Effector CD8-positive, alpha-beta T cell (primary cell): ENCODE measurements around the gene FBXW9.
"Not testable (repeated sequence)": the region's sequence is repeated elsewhere in the genome, so short reads cannot be mapped to it uniquely, and the experiment has no call there.

Experiments
- DNase-seq: peaks from one replicate; lab custom pipeline; 2025; lab: John Stamatoyannopoulos, UW

The FBXW9 gene

DNA sequence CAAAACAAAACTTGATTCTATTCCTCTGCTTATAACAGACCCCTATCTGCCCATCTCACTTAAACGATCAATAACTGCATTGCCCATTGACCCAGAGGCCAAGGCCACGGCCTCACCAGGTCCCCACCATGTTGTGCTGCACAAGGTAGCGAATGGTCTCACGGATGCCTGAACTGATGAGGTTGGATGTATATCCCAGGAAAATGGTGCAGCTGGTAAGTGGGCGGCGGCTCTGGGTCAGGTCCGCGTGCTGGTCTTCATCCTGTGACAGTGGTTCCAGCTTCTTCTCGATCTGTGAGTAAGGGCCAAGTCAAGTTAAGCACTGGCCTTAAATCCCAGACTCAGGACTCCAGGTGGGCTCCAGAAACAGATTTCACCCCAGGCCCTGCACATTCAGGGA, 16.4 kb downstream of the FBXW9 start:
- no peak for DNase-seq

- not testable (repeated sequence) for DNase-seq
Measured at GRCh38 chr19:12678039-12678438, 18.4 kb downstream of the FBXW9 start.

DNA sequence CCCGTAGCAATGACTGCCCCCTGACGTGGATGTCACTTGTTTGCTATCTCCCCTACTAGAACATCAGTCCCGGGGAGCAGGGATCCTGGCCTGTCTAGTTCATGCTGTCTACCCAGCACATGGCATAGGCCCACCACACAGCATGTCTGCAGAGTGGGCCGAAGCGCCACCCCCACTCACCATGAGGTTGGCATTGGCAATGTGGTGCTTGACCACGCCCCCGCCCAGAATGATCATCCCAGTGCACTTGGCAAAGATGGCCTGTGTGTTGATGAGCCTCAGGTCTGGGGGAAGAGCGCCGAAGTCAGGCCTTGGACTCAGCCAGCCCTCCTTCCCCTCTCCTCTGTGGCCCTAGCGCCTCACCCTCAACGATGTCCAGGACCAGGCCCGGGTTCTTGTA, 19.5 kb downstream of the FBXW9 start:
- DNase-seq = no peak

DNA sequence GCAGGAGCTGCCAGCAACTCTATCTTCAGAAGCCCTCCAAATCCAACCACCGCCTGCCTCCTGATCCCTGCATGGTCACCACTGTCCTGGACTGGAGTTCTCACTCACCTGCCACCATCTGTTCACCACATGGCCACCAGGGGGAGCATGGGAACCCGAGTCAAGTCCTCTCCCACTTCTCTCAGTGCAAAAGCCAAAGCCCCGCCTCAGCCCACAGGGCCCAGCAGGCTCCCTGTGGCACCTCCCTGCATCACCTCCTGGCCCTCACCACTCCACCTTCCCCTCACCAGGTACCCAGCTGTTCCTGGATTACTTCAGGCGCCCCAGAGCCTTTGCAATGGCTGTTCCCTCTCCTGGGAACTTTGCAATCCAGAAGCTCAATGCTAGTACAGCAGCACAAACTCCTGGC, 20.0 kb downstream of the FBXW9 start:
- DNase-seq = peak; percentile 76

DNA sequence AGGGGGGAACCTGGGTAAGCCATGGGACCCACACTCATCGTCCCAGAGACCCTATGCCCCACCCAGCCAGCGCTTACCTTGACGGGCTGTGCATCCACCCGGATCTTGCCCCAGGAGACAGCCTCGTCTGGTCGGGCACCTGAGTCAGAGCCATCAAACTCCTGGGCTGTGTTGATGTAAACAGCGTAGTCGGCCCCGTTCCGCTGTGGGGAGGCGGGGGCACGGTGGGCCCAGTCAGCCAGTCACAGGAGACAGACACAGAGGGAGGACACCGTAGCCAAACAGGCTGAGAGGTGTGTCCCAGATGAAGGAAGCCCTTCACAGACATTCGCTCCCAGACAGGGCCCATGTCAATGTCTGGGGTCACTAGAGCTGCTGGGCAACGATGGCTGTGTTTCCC, 20.5 kb downstream of the FBXW9 start:
- no peak for DNase-seq

DNA sequence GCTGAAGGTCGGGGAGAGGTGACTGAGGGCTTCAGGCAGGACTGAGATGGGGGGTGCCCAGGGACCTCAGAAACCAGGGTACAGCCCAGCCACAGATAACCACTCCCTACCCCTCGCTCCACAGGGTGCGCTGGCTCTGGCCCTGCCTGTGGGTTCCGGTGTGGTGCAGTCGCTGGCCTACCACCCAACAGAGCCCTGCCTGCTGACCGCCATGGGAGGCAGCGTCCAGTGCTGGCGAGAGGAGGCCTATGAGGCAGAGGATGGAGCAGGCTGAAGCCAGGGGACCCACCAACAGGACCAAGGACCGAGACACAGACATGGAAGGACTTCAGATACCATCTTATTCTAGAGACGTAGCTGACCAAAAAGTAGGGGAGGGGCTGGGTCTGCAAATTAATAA, 21.0 kb downstream of the FBXW9 start:
- DNase-seq = no peak

DNA sequence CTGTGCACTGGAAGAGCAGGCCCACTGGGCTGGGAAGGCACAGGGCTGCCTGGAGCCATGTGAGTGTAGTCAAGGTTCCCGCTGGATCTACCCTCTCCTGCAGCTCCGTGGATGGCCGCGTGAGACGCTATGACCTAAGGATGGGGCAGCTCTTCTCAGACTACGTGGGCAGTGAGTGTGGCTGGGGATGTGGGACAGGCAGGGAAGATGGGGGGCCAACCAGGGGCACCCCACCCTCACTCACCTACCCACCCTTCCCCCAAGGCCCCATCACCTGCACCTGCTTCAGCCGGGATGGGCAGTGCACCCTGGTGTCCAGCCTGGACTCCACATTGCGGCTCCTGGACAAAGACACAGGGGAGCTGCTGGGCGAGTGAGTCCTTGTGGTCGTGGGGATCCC, 23.7 kb downstream of the FBXW9 start:
- no peak for DNase-seq

GRCh38 chr19:12670159-12670928, 26.1 kb downstream of the FBXW9 start:
- no peak for DNase-seq

GRCh38 chr19:12669270-12670158, 26.9 kb downstream of the FBXW9 start:
- peak; percentile 54 for DNase-seq

DNA sequence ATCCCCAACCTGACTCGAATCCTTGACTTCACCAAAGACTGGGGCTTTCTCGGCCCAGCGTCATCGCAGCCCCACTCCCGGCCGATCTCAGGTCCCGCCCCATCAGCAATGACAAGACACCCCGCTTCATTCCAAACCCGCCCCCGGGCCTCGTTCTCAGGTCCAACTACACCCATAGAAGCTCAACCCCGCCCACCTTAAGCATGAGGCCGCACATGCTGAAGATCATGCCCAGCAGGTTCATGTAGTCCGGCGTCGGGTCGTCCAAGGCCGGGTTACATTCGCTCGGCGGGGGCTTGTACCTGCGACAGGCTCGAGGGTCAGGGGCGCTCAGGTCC, 27.5 kb downstream of the FBXW9 start:
- DNase-seq = peak; percentile 74

DNA sequence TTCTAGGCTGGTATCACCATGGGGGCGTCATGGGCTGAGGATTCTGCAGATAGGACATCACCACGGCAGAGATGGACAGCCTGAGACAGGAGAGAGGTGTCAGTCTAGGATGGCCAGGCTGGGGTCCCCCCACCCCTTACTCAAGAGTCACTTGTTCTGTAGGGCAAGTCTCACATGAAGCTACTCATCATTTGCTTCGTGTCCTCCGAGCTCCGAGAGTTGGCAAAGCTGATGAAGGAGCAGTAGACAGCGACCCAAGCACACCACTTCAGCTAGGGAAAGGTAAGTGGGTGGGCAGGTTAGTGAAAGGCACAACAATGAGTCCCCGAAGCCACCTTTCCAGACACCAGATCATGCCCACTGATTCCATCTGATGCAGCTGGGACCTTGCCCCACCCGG, 28.1 kb downstream of the FBXW9 start:
- no peak for DNase-seq

- no peak for DNase-seq
Measured at GRCh38 chr19:12667731-12668302, 28.6 kb downstream of the FBXW9 start.

DNA sequence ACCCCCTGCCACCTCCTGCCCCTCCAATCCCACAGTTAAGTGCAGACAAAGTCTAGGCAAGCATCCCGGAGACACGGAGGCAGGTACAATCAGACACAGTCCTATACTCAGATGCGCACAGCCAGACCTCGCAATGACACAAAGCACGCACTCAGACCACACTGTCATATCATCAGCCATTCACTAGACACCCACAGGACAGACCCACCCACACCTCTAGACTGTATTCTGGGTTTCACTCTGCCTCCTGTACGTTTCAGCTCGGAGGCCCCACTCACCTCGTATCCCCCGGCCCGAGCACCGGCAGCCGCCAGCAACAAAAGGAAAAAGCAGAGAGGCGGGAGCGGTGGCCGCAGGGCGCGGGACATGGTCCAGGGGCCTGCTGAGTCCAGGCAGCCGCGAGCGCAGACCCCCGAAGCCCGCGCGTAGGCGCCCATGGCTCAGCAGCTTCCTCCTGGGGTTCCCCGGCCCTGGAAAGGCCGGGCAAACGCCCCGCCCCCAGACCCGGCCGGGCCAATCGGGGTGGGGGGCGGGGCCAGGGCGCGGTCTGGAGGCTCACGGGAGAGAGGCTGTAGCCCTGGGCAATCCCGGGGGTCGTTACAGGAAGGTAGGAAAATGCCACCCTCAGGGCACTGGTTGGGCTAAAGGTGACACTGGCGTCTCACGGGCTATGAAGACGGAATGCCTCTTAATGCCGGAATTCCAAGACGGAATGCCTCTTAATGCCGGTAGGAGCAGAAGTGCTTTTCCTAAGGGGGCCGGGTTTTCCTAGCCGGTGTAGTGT, 30.0 kb downstream of the FBXW9 start, which contains the start of the genes MAN2B1 and WDR83:
MAN2B1 (minus strand) TSS at position 478 of the 784 bp plus-strand sequence; CDS start at position 437, 41 bp downstream.
WDR83 (plus strand) TSS at position 543 of the 784 bp plus-strand sequence. CDS start 2,984 bp downstream, outside the sequence.
- DNase-seq = peak; percentile 75

DNA sequence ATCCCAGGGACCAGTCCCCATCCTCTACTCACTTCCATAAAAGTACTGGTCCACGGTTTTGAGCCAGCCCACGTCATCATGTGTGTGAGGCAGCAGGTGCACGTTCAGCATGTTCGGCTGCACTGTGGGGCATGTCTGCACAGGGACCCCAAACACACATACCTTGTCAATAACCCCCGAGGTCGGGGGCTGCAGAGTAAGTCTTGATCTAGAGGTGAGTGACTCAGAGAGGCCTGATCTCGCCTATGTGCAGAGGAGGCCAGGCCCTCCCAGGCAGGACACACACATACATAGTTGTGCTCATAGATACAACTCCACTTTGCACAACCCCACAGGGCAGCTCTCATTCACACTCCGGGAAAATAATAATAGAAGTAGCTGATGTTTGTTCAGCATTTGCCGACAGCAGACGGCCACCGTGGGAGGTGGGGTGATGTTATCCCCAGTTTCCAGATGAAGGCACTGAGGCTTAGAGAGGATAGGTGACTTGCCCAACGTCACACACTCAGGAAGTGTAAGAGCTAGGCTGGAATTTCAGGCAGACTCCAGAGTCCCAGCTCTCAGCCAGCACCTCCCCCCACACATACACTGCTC, 30.7 kb downstream of the FBXW9 start:
- no peak for DNase-seq

DNA sequence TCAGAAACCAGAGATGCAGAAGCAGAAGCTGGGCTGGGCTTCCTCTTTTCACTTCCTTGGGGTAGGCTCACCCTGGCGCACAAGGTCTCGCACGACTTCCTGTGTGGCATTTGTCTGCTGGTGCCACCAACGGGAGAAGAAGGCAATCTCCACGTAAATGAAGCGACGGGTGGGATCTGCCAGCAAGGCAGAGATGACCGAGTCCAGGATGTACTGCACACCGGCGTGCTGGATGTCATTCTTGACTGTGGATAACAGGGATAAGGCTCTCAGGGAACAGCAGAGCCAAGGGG, 31.2 kb downstream of the FBXW9 start:
- DNase-seq = peak; percentile 14

DNA sequence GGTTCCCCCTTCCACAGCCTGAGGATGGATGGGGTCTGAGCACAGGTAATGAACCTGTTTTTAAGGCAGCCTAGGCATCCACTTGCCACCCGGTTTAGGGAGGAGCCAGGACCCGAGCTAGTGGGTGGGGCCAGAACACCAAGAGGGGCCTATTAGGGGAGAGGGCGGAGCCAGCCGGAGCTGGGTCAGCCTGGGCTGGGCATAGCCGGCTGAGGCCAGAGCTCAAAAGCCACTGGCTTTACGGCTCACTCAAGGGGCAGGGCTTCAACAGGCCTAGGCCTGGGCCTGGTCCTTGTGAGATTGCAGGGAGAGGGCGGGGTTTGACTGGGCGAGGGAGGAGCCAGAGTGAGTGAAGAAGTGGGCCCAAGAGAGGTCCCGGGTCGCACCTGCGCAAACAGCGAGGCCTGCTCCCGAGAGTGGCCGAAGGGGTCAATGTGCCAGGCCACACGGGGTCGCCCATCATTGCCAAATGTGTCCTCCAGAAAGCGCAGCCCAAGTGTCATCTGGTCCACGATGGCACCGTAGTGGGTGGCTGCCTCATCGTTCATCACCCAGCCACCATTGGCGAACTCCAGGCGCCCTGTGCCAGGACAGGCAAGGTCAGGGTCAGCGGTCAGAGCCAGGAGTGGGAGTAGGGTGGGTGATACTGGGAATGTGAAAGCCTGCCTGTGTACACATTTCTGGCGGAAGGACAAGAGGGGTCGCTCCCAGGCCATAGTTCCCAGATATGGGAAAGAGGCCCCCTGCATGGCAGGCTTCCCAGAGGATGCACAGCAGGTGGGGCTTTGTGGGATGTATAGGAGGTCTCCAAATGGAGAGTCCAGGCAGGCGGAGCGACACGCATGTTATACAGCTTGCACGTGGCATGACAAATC, 31.8 kb downstream of the FBXW9 start:
- no peak for DNase-seq

GRCh38 chr19:12660980-12661379, 35.5 kb downstream of the FBXW9 start:
- DNase-seq = no peak

DNA sequence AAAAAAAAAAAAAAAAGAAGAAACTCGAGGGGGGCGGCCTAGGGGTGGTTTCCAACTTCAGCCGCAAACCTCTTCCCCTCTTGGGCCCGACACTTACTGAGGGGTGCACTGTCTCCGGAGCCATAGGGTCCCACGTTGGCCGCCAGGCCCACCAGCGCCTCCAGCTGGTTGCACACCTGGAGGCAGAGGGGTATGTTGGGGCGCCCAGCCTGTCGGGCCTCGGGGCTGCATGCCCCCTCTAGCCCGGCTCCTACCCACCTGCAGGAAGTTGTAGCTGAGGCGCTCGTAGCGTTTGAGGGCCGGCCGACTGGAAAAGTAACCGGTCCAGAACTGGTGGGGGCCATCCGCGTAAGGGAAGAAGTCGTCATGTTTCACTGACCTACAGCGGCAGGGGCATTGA, 38.5 kb downstream of the FBXW9 start:
- no peak for DNase-seq

DNA sequence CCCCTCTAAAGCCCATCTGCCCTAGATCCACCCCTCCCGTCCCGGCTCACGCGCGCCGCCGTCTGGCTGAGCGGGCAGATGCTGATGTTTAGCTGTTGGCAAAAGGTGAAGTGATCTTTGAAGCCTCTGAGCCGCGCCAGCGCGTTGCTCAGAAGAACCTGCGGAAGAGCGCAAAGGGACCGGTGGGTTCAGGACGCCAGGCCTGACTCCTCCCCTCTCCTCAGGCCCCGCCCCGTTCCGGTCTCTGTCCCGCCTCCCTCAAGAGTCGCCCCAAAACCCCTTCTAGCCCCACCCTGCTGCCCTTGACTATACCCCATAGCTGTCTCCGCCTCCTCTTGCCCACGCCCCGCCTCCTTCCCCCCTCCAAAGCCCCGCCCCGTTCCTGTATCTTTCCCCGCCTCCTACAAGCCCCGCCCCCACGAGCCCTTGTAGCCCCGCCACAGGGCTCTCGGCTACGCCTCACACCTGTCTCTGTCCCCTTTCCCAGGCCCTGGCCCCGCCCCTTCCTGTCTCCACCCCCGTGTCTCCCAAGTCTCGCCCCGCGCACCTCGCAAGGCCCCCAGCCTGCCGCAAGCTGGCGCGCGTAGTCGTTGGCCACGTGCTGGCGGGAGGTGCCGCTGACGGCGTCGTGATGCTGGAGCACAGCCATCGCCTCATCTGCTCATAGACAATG, 39.4 kb downstream of the FBXW9 start:
- DNase-seq = no peak

DNA sequence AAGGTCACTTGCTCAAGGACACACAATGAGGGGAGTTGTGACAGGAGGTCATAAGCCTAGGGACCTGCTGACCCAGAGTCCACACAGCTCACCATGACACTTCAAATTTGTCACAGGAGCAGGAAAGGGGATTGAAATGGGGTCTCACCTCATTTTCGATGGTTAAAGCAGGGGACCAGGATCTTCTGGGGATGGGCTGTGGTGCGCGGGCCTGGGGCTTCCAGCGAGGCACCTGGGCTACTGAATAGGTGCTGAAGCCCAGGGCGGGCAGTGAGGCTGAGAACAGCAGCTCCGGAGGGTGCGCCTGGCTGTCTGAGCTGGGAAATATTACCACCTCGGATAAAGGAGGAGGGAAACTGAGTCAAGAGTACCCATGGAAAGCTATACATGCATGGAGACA, 40.9 kb downstream of the FBXW9 start:
- DNase-seq = no peak
